Stimulated activated CD4-positive, alpha-beta T cell treated with anti-CD3 and anti-CD28 coated beads, Interleukin-1b, Interleukin-23, amount 100 ng/mL, for 4 hours (primary cell): ENCODE measurements around the gene MOV10.
A peak's percentile ranks its signal among the peaks of the same experiment; 100 is the strongest.

Experiments used
- DNase-seq, 2 donors: peaks; one replicate each; pipeline ENCODE4 v3.0.0-alpha.2; 2020; ENCODE audit warnings: low read depth in 2 of 2

Gene MOV10

GRCh38 chr1:112673592-112674439 is 643 bp upstream of the MOV10 start:
- no peak for DNase-seq

- peak in 1 of 2 donors; percentile 43 for DNase-seq
Measured at GRCh38 chr1:112674986-112675727, 698 bp downstream of the MOV10 start.

- DNase-seq = no peak
Measured at GRCh38 chr1:112675728-112676381, 1.4 kb downstream of the MOV10 start.

DNA sequence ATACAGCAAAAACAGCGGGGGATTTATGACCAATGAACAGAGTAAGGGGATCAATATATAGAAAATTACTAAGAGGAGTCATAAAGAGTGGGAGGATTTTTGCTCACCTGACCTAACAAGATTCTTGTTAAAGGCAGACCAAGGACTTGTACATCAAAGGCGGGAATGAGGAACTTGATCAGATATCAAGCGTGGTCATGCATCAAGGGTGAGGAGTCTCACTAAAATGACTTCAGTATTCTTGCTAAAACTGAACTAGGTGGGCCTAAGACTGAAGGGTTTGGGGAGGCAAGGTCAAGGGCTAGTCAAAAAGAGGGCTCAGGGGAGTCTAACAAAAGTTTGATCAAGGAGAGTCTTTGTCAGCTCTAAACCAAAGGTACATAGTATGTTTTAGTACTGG is 2.1 kb downstream of the MOV10 start:
- no peak for DNase-seq

- no peak for DNase-seq
Measured at GRCh38 chr1:112677501-112677900, 3.0 kb downstream of the MOV10 start.

GRCh38 chr1:112678605-112679004 is 4.1 kb downstream of the MOV10 start:
- DNase-seq = no peak

- DNase-seq = no peak
Measured at GRCh38 chr1:112685913-112686312, 11.5 kb downstream of the MOV10 start.

DNA sequence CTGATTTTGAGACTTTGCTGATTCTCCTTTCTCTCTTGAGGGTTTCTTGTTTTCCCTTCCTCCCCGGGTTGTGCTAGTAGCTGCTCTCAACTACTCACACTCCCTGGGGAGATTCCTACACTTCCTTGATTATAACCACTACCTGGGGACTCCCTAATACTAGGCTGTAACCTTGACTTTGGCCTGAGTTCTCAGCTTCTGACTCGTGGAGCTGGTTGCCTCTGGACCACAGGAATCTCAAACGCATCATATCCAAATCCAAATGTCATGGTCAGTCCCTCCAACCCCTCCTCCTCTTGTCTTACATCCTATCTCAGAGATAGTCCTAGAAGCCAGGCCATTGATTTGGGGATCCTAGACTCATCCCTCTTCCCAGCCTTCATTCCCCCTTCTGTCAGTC is 12.0 kb downstream of the MOV10 start:
- DNase-seq = no peak

DNA sequence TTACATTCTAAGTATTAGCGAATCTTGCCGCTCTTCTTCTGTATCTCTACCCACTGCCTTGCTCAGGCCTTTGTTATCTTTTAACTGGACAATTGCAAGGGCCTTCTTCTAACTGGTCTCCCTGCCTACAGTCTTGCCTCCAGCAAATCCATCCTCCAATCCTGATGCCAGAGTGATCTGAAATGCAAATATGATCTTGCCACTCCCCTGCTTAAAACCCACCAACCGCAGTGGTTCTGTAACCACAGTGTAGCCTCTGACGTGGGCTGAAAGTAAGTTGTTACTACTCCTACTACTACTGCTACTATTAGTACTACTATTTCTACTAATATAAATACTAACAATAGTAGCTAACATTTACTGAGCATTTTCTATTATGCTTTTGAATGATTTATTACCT is 12.4 kb downstream of the MOV10 start:
- no peak for DNase-seq

DNA sequence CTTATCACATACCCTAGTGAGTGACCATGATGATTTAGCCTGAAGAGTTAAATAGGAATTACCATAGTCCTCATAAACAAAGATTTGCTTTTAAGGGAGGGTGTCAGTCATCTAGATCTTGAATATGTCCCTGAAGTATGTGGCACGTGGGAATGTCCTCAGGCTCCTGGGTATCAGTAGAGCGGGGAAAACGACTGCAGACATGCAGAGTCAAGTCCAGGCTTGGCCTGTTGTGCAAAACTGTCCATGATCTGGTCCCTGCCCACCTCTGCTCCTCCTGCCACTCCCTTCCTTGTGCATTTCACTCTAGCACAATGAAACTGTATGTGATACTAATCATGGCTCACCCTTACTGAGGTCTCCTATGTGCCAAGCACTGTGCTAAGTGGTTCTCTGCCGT is 12.9 kb downstream of the MOV10 start:
- no peak for DNase-seq

DNA sequence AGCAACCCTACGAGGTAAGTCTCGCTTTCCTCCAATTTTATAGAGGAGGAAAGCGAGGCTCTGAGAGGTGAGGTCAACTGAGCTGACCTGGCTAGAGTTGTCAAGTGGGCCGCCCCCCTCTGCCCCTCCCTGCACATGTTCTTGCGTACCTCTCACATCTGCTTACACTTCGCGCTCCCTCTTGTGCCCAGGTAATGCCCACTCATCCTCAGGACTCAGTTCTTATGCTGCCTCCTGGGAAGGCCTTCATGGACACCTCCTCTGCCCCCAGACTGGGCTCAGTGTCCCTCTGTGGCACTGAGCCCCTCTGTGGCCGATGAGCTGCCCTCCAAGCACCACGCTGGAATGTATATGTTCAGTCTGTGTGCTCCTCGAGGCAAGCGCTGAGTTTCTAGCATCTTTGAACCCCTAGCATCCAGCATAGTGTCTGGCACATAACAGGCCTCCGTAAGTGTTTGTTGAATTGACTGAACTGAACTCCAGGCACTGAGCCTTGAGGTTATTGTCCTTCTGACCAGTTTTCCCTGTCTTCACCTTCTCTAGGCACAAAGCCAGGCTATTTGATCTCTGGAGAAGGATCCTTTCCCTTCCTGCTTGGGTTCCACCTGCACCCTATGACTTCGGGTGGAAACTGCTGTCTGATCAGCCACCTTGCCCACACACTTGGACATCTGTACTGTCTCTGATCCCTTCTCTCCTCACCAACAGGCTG is 13.5 kb downstream of the MOV10 start:
- DNase-seq = no peak

DNA sequence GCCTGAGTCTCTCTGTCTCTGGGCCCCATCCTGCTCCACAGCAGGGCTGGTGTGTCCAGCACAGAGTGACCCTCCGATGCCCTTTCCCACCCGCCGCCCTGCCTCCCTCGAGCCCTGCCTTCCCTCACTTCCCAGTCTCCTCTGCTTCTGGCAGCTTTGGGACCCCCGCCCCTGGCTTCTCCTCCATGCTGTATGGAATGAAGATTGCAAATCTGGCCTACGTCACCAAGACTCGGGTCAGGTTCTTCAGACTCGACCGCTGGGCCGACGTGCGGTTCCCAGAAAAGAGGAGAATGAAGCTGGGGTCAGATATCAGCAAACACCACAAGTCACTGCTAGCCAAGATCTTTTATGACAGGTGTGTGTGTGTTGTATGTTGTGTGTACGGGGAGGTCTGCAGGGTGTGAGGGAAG is 14.3 kb downstream of the MOV10 start:
- DNase-seq = no peak

GRCh38 chr1:112689196-112689841 is 14.9 kb downstream of the MOV10 start:
- DNase-seq = no peak

GRCh38 chr1:112689842-112690237 is 15.4 kb downstream of the MOV10 start:
- DNase-seq = no peak

GRCh38 chr1:112692681-112693080 is 18.2 kb downstream of the MOV10 start:
- no peak for DNase-seq

GRCh38 chr1:112693821-112694220 is 19.4 kb downstream of the MOV10 start:
- no peak for DNase-seq

DNA sequence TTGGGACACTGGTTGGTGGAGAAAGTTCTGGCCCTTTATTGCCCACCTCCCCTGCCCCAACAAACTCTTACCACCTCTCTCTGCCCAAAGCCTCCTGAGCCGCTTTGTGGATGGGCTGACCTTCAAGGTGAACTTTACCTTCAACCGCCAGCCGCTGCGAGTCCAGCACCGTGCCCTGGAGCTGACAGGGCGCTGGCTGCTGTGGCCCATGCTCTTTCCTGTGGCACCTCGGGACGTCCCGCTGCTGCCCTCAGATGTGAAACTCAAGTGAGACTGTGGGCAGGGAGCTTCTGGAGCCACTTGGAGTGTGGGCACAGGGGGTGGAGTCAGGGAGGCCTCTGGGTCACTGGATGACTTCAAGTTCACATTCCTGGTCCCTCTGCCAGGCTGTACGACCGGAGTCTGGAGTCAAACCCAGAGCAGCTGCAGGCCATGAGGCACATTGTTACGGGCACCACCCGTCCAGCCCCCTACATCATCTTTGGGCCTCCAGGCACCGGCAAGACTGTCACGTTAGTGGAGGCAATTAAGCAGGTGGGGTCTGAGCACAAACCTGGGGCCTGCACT is 20.0 kb downstream of the MOV10 start:
- DNase-seq = no peak

- no peak for DNase-seq
Measured at GRCh38 chr1:112695276-112695675, 20.8 kb downstream of the MOV10 start.

GRCh38 chr1:112696578-112697314 is 22.3 kb downstream of the MOV10 start:
- no peak for DNase-seq

- DNase-seq = no peak
Measured at GRCh38 chr1:112697781-112698201, 23.3 kb downstream of the MOV10 start.
